Transverse colon (tissue), 4 donors: ENCODE results near the gene CHCHD3. TPM values are rescaled to one million over a fixed set of nuclear protein-coding genes. Genes with fewer than 3 reads are reported as not detected.
"Not testable (repeated sequence)": the region's sequence is repeated elsewhere in the genome, so short reads cannot be mapped to it uniquely, and the experiment has no call there.

Experiments used
- DNase-seq: peaks from one replicate; pipeline ENCODE4 v3.0.0-alpha.2; 2019
- H3K27ac ChIP-seq, 4 donors: fragments of 200-600 bp; sonication (generic); 2 replicates each; pipeline ENCODE4 v1.5.1; 2016 to 2018; ENCODE audit warnings: inconsistent platforms in 4 of 4
- H3K27me3 ChIP-seq: fragments of 200-600 bp; sonication (generic); 2 replicates; pipeline ENCODE4 v1.5.1; 2017; ENCODE audit warnings: inconsistent platforms
- H3K36me3 ChIP-seq, 4 donors: fragments of 200-600 bp; sonication (generic); 2 replicates each; pipeline ENCODE4 v1.5.1; 2017 to 2019; ENCODE audit warnings: inconsistent platforms in 4 of 4
- H3K4me1 ChIP-seq, 4 donors: fragments of 200-600 bp; sonication (generic); 2 replicates each; pipeline ENCODE4 v1.5.1; 2017 to 2020; ENCODE audit warnings: inconsistent platforms in 4 of 4
- H3K4me3 ChIP-seq, 4 donors: fragments of 200-600 bp; sonication (generic); 1 replicate in 1 of 4; 2 replicates in 3 of 4; pipeline versions ENCODE4 v1.5.1 to v1.6.1; 2017 to 2019; ENCODE audit warnings: inconsistent platforms in 4 of 4
- H3K9me3 ChIP-seq, 2 donors: fragments of 200-600 bp; sonication (generic); 2 replicates each; pipeline ENCODE4 v1.5.1; 2017 to 2019; ENCODE audit warnings: inconsistent platforms in 2 of 2
- CTCF ChIP-seq, 5 experiments: fragments of 200-600 bp in 3 of 5; fragments of 450-650 bp in 2 of 5; sonication (generic) in 3 of 5; IDR thresholded peaks; 1 replicate in 2 of 5; 2 replicates in 3 of 5; pipeline ENCODE4 v1.5.1; 2016 to 2017; ENCODE audit warnings: antibody characterized with exemption in 5 of 5, inconsistent platforms in 3 of 5, mild to moderate bottlenecking in 2 of 5, moderate library complexity in 1 of 5
- EP300 ChIP-seq: sonication (generic); formaldehyde crosslinking; IDR thresholded peaks from one replicate; pipeline ENCODE4 v1.6.1; 2017; ENCODE audit warnings: antibody characterized with exemption, low read depth
- POLR2A ChIP-seq: fragments of 450-650 bp; IDR thresholded peaks from one replicate; pipeline ENCODE4 v1.6.1; 2016; ENCODE audit warnings: antibody characterized with exemption, mild to moderate bottlenecking, moderate library complexity
- POLR2AphosphoS5 ChIP-seq, 3 donors: sonication (generic); formaldehyde crosslinking; IDR thresholded peaks; one replicate each; pipeline ENCODE4 v1.6.1; 2016; ENCODE audit warnings: antibody characterized with exemption in 3 of 3
- WGBS, 2 donors: methylation state at CpG; one replicate each; pipeline ENCODE4 v1.1.5; 2018; ENCODE audit warnings: low coverage in 1 of 2; 5-methylcytosine and 5-hydroxymethylcytosine counted together
- in situ Hi-C, 4 donors: fragments of 200-750 bp; cut with MboI; loops; one replicate each; pipeline versions ENCODE4 v1.15.0 to v1.15.1; 2017; ENCODE audit warnings: low sequenced_read_pairs in 3 of 4, low pct_ligation_motif_present in 1 of 4, low pct_unique_long_range_greater_than_20kb in 1 of 4
- intact Hi-C: fragments of 100-400 bp; cut with DNase I; formaldehyde crosslinking; loops from one replicate; pipeline ENCODE4 v1.15.1; 2023; ENCODE audit warnings: low total_unique reads
- total RNA-seq, 4 donors: library from RNA; depleted of rRNA; stranded (reverse); fragments of >200 nt; gene quantifications; one replicate each; pipeline ENCODE4 v1.1.0, GENCODE V29; 2016

CHCHD3 gene
- total RNA-seq, 4 donors from 2014 or later: 49.4 to 78.1 (median 52.9) TPM

- in situ Hi-C loops: no loop called here
- Histone ChIP-seq H3K36me3 (no peaks in the 10 kb centered on the region), H3K27me3 (no peaks in the 10 kb centered on the region), H3K9me3 (no peaks in the 10 kb centered on the region), H3K4me3 (no peak overlapping the region), H3K4me1 (no peaks in the 10 kb centered on the region), H3K27ac (no peak overlapping the region)
- intact Hi-C loops: loop anchor here (1.0 kb wide), 1 partner anchor 19 kb away; no protein-coding TSS in a partner anchor
- DNase-seq: no peak
- WGBS, 2 donors: 96% methylated on average over 6 of the region's 6 CpGs; no CpG with 5 or more reads in 1 of the 2 donors
- TF ChIP-seq POLR2AphosphoS5 (IDR thresholded peaks at IDR 0.05): no peak
Observed at GRCh38 chr7:132895231-132895630, 186.7 kb downstream of the CHCHD3 start.

GRCh38 chr7:132893560-132893959 lies 188.3 kb downstream of the CHCHD3 start:
- Histone ChIP-seq H3K4me3 (no peak overlapping the region), H3K36me3 (no peaks in the 10 kb centered on the region), H3K4me1 (no peaks in the 10 kb centered on the region), H3K27ac (no peak overlapping the region), H3K27me3 (no peaks in the 10 kb centered on the region), H3K9me3 (no peaks in the 10 kb centered on the region)
- in situ Hi-C loops (no loop called here), intact Hi-C loops (no loop called here)
- no peak for TF ChIP-seq CTCF (IDR thresholded peaks at IDR 0.05)
- TF ChIP-seq EP300: no peak
- TF ChIP-seq POLR2A: no peak
- no peak for TF ChIP-seq POLR2AphosphoS5 (IDR thresholded peaks at IDR 0.05)
- WGBS, 2 donors: 86 to 89% methylated on average over 1 to 4 of the region's 4 CpGs
- DNase-seq: no peak

- H3K4me3 ChIP-seq, intact Hi-C loops, H3K27ac ChIP-seq, H3K36me3 ChIP-seq, H3K4me1 ChIP-seq, in situ Hi-C loops, H3K9me3 ChIP-seq, DNase-seq, H3K27me3 ChIP-seq: not testable (repeated sequence)
- WGBS, 2 donors: 100% methylated on average over 4 of the region's 4 CpGs; no CpG with 5 or more reads in 1 of the 2 donors
Observed at GRCh38 chr7:132892744-132893143, 189.1 kb downstream of the CHCHD3 start.

DNA sequence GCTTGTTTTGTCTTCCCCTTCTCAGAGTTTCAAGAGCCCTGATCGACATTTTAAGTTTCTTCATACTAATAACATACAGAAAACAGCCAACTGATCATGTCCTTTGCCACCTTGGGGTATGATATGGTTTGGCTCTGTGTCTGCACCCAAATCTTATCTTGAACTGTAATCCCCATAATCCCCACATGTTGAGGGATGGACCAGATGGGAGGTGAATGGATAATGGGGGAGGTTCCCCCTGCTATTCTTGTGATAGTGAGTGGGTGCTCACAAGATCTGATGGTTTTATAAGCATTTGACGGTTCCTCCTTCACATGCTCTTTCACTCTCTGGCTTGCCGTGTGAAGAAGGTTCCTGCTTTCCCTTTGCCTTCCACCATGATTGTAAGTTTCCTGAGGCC lies 190.3 kb downstream of the CHCHD3 start:
- in situ Hi-C loops: no loop called here

GRCh38 chr7:132882714-132883428 lies 199.0 kb downstream of the CHCHD3 start:
- intact Hi-C loops (no loop called here), in situ Hi-C loops (no loop called here)
- H3K36me3 ChIP-seq: no peaks in the 10 kb centered on the region
- H3K27me3 ChIP-seq: no peaks in the 10 kb centered on the region
- no peaks in the 10 kb centered on the region for H3K9me3 ChIP-seq
- peaks cover 0 to 15% (median 0%) of the 10 kb centered on the region in 4 donors for H3K4me1 ChIP-seq
- 59 to 61% methylated on average over 2 of the region's 2 CpGs for WGBS, 2 donors
- TF ChIP-seq POLR2AphosphoS5 (IDR thresholded peaks at IDR 0.05): no peak
- TF ChIP-seq CTCF (IDR thresholded peaks at IDR 0.05): no peak
- TF ChIP-seq EP300: no peak
- no peak for TF ChIP-seq POLR2A
- no peak overlapping the region for H3K4me3 ChIP-seq
- H3K27ac ChIP-seq: no peak overlapping the region
- DNase-seq: no peak

More for the DNA sequence above, 190.3 kb downstream of the CHCHD3 start:
- no peak for DNase-seq
- Histone ChIP-seq H3K27ac (no peak overlapping the region), H3K4me3 (no peak overlapping the region), H3K9me3 (no peaks in the 10 kb centered on the region), H3K36me3 (no peaks in the 10 kb centered on the region), H3K4me1 (no peaks in the 10 kb centered on the region), H3K27me3 (no peaks in the 10 kb centered on the region)
- TF ChIP-seq EP300 (no peak), POLR2AphosphoS5 (IDR thresholded peaks at IDR 0.05) (no peak), POLR2A (no peak), CTCF (IDR thresholded peaks at IDR 0.05) (no peak)
- 96 to 100% methylated on average over 1 to 3 of the region's 3 CpGs for WGBS, 2 donors
- intact Hi-C loops: no loop called here
